ENCODE results near the gene PAK1IP1.

PAK1IP1 gene

DNA sequence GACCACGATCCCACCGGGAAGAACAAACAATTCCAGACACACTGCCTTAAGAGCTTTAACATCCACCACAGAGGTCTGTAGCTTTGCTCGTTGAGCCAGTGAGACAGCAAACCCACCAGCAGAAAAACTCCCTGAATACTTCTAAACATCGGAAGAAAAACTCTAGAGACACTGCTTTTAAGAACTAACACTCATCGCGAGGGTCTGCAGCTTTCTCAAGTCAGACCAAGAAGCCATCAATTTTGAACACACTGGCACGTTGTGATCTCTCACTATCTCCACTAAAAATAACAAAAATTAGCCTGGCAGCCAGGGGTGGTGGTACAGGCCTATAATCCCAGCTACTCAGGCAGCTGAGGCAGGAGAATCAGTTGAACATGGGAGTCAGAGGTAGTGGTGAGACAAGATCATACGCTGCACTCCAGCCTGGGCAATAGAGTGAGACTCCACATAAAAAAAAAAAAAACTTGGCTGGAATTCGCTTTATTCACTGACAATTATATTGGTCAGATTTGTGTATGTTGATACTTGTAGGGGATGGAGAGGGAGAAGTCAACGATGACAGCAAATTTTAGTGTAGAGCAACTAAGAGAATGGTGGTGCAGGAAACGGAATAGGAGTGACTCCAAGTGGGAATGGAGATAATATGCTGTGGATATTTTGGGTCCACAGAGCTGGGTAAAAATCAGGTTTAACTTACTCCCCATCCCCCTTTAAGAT, 27.2 kb downstream of the PAK1IP1 start:
- TF ChIP-seq, protein P1, sequence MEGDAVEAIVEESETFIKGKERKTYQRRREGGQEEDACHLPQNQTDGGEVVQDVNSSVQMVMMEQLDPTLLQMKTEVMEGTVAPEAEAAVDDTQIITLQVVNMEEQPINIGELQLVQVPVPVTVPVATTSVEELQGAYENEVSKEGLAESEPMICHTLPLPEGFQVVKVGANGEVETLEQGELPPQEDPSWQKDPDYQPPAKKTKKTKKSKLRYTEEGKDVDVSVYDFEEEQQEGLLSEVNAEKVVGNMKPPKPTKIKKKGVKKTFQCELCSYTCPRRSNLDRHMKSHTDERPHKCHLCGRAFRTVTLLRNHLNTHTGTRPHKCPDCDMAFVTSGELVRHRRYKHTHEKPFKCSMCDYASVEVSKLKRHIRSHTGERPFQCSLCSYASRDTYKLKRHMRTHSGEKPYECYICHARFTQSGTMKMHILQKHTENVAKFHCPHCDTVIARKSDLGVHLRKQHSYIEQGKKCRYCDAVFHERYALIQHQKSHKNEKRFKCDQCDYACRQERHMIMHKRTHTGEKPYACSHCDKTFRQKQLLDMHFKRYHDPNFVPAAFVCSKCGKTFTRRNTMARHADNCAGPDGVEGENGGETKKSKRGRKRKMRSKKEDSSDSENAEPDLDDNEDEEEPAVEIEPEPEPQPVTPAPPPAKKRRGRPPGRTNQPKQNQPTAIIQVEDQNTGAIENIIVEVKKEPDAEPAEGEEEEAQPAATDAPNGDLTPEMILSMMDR (IDR thresholded peaks at IDR 0.05; ENCODE audit: low read depth, low read length, missing control alignments), result no peak
- no peak for DNase-seq (ENCODE audit: extremely low read depth, low read depth)
- H3K4me3 ChIP-seq (replicated peaks; ENCODE audit: low read depth, low read length), result peak overlapping the region; percentile 66

DNA sequence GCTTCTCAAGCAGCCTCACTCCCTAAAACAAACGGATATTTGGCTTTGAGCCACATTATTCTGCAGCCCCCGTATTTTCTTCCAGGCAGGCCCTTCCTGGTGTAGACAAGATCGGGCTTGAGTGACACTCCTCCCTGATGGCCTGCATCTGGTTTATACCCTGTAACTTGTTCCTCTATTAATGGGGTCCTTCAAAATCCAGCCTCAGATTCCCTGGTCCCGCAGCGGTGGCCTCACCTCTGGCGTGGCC, 27.7 kb downstream of the PAK1IP1 start:
- TF ChIP-seq, protein P1 (IDR thresholded peaks at IDR 0.05; ENCODE audit: low read depth, low read length, missing control alignments), result no peak
- DNase-seq (ENCODE audit: extremely low read depth, low read depth), result no peak
- H3K4me3 ChIP-seq (replicated peaks; ENCODE audit: low read depth, low read length), result peak overlapping the region; percentile 66

DNA sequence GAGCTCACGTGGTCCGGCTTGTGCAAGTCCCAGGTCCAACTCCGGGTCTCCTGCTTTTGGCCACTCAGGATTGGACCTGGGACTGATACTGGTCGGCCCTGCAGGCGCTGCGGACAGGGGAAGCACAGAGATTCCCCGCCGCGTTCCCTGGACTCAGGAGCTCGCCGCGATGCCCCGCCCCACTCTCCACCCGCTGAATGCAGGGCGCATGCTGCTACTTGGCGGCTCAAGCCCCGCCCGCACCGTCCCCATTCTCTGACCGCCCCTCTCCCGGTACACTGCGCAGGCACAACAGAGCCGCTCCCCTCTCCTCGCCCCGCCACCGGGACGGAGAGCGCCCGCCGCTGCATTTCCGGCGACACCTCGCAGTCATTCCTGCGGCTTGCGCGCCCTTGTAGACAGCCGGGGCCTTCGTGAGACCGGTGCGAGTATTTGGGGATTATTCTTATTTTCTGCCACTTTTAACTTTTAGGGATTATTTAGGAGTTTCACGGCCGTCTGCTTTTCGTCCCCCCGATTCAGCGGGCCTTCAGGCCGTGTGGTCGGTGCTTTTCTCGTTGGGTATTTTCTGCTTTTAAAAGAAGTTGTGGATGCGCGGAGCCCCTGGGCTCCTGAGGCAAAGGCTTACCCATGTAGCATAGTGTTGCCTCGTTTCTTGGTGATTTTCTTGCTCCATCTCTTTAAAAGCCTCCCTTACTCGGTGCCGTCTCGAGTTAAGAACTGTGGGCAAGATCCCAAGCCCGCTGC, 28.2 kb downstream of the PAK1IP1 start, which contains the start of gene TMEM14C:
TMEM14C (plus strand) TSS at position 251 of the 747 bp plus-strand sequence. CDS start 1,544 bp downstream, outside the sequence.
- peak within 1 kb of the TSS; percentile 66 for H3K4me3 ChIP-seq (replicated peaks; ENCODE audit: low read depth, low read length)
- TF ChIP-seq, protein P1 (IDR thresholded peaks at IDR 0.05; ENCODE audit: low read depth, low read length, missing control alignments), result no peak
- DNase-seq (ENCODE audit: extremely low read depth, low read depth), result peak; percentile 85

DNA sequence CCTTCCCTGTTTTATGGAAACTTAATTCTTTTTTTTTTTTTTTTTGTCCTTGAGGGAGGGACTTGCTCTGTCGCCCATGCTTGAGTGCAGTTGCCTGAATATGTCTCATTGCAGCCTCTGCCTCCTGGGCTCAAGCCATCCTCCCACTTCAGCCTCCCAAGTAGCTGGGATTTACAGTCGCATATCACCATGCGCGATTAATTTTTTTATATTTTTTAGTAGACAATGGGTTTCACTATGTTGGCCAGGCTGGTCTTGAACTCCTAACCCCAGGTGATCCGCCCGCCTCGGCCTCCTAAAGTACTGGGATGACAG, 28.8 kb downstream of the PAK1IP1 start:
- H3K4me3 ChIP-seq (replicated peaks; ENCODE audit: low read depth, low read length), result peak overlapping the region; percentile 66
- no peak for DNase-seq (ENCODE audit: extremely low read depth, low read depth)
- TF ChIP-seq, protein P1 (IDR thresholded peaks at IDR 0.05; ENCODE audit: low read depth, low read length, missing control alignments), result no peak

DNA sequence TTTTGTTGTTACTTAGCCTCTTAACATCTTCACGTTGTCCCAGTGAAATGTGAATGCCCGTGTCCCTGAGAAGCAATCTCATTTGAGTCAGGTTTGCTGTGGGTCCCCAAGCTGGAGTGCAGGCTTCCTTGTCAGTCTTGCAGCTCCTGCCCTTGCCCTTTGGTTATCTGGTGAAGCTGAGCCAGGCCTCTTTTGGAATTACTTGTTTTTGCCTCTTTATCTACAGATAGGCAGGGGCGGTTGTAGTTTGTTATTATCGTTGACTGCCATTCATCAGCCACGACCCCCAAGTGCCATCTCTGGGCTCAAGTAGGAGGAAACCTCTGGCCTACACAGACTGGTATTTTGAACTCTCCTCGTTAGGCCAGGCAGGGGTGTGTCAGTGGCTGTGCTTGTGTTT, 30.3 kb downstream of the PAK1IP1 start:
- no peak for DNase-seq (ENCODE audit: extremely low read depth, low read depth)
- TF ChIP-seq, protein P1 (IDR thresholded peaks at IDR 0.05; ENCODE audit: low read depth, low read length, missing control alignments), result no peak

DNA sequence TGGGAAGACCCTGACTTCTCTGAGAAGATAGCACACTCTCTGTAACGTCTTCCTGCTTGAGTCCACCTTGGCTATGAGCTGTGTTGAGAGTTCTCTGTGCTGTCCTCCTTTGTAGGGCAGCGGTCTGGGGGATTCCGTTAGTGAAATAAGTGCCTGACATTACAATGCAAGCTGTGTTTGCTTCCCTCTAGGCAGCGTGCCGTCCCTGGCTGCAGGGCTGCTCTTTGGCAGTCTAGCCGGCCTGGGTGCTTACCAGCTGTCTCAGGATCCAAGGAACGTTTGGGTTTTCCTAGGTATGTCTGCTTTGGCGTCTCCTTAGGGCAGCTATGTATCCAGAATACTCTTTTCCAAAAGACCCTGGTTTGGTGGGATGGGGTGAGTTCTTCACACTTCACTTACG, 30.9 kb downstream of the PAK1IP1 start:
- no peak overlapping the region for H3K4me3 ChIP-seq (replicated peaks; ENCODE audit: low read depth, low read length)
- TF ChIP-seq, protein P1 (IDR thresholded peaks at IDR 0.05; ENCODE audit: low read depth, low read length, missing control alignments), result no peak
- DNase-seq (ENCODE audit: extremely low read depth, low read depth), result no peak

More for the DNA sequence above, 30.3 kb downstream of the PAK1IP1 start:
- H3K4me3 ChIP-seq (replicated peaks; ENCODE audit: low read depth, low read length), result no peak overlapping the region

Measured in HFF-Myc (cell line).